Activated CD8-positive, alpha-beta memory T cell treated with anti-CD3 and anti-CD28 coated beads, Interleukin-2, amount 50 U/mL, for 1 hour (primary cell): Measurements from ENCODE around the gene ARID2.

ENCODE experiments used
- DNase-seq: peaks from one replicate; pipeline ENCODE4 v3.0.0-alpha.2; 2020; ENCODE audit errors: extremely low read depth

The ARID2 gene

DNA sequence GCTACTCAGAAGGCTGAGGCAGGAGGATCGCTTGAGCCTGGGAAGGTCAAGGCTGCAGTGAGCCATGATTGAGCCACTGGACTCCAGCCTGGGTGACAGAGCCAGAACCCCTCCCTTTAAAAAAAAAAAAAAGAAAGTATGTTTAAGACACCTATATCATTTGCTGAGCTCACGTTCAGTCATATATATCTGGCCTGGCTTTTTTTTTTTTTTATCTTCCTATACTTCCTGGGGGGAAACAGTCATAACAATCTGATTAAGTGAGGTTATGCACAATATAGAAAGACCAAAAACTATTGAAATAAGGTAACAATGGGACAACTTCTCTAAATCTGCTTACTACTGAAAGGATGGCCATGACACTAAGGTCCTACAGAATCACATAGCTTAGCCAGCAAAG is 9.4 kb upstream of the ARID2 start:
- DNase-seq, result no peak

DNA sequence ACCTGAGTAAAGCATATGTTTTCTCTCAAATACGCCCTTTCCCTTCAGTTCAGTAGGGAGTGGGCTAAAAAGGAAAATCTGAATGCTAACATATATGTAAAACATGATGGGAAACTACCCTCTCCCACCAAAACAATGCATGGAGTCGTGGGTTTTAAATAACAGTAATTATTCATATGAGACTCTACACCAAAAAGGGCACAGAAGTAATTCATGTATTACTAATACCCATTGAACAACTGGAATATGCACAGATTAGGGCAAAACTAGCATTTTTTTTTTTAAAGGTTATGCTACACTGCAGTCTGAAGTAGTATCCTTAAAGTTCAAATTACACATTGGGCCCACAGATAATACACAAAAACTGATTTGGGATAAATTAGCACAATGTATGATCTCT is 8.1 kb upstream of the ARID2 start:
- DNase-seq, result no peak

DNA sequence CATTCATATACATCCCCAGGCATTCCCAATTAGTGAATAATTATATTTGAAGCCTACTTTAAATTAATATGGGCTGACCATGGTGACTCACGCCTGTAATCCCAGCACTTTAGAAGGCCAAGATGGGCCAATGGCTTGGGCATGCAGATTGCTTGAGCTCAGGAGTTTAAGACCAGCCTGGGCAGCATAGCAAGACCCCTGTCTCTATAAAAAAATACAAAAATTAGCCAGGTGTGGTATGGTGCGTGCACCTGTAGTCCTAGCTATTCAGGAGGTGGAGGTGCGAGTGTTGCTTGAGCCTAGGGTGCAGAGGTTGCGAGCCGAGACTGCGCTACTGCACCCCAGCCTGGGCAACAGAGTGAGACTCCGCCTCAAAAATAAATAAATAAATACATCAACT is 7.6 kb upstream of the ARID2 start:
- no peak for DNase-seq

DNA sequence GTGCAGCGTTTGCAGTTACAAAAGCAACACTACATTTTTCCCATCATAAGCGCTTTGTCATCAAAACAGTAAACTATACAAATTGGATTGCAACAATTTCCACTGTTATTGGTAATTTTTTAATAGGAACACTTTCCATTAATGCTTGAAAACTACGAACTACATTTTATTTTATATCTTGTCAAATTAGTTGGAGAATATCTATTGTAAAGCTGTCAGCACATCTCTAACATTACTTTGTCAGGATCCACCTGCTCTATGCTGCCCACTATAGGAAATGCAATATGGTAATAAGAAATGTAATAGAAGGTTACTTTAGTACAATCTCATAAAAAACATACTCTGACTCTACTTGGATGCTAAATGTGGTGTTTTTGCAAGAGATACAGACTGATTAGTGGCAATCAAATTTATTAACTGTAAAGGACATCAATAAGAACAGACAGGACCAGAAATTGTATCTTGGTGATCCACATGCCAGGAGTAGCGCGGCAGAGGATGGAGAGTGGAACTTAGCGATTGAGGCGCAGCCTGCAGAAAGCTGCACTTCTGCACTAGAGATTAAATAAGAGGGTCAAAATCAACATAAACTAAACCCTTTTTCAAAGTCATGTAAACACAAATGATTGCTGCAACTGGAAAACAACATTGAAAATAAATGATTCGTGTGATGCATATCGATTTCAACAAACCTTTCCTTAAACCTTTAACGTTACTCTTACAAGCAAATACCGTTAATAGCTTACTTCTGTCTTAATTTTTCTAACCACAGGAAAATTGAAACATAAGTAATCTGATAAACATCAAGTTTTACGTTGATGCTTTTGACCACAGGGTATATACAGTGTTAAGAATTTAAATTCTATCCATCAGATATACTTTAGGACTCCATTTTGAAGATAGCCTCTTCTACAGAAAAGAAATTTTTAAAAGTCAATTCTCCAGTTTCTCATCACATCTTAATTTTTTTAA is 3.6 kb upstream of the ARID2 start:
- DNase-seq, result no peak

DNA sequence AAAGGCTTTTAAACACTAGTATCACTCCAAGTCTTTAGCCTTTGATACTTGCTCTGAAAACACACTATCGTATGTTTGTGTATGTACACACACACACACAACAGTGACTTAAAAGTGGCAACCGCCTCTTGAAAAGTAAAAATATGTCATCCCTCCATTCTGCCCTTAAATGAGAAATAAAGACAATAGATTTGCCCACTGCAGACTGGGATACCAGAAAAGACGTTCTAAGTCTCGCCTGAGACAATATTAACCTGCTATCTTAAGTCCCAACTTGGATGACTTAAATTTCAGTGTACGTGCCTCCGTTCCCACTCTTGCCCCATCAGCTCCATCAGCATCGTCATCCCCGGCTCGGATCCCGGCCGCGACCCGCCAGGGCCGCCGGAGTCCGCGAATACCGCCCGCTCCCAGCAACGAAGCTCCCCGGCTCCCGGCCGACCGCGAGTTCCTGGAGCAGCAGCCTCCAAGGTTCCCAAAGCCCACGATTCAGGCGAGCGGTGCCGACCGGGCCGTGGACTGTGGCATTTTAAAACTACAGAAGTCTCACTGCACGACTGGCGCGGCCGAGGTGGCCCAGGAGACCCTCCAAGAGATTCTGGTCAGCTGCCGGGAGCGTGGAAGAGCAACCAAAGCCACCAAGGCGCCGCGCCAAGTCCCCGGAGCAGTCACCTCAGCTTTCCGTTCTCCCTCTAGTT is 2.8 kb upstream of the ARID2 start:
- DNase-seq, result no peak

DNA sequence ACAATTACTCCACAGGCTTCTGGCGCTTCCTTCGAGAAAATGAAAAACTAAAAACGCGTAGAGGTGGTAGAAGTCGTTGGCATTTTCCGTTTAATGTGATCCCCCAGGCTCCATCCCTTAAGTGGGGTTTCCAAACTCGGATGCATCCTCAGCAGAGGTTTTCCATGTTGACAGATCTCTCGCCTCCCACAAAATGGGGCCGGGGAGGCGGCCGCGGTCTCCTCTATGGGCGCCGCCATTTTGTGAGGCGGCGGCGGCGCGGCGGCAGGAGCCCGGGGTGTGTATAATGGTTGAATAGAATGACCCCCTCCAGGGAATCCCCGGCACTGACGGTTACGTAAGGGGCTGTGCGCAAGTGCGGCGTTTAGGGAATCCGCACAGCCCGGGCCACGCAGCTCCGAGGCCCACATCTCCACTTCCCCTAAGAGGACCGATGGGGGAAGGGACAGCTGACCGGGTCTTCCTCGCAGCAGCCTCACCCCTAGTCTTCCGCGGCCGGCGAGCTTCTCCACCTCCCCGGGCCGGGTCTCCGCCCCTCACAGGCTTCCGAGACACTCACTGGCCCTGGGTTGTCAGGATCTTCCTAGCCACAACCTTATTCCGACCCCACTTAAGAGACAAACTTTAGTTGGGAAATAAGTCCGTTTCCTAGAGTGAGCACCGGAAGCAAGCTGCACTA is 2.1 kb upstream of the ARID2 start:
- peak; percentile 73 for DNase-seq

DNA sequence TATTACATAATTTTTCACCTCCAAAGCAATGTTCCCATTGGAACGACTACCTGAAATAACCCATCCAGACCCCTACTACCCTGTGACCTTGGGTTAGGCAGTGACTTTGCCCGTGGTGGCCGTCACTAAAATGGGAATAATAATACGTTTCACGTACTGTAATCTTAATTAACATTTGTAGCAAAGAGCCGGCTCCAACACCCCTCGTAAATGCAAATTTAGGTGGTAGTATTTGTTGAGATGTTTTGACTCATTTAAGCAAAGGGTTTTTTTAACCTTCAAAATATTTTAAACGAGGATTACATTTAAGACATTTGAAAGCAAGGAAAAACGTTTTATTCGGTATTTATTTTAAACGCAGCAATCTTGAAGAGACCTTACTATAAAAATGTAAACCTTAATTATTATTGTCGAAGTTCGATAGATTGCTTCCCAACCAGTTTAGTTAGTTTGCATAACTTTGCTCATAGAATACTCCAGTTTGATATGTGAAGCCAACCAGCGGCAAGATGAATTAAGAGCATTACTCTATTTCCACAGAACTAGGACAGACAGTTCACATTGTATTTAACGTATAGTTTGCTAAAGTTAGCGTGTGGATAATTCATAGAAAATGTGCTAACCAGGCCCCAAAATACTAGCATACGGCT is 1.4 kb upstream of the ARID2 start:
- DNase-seq, result no peak

DNA sequence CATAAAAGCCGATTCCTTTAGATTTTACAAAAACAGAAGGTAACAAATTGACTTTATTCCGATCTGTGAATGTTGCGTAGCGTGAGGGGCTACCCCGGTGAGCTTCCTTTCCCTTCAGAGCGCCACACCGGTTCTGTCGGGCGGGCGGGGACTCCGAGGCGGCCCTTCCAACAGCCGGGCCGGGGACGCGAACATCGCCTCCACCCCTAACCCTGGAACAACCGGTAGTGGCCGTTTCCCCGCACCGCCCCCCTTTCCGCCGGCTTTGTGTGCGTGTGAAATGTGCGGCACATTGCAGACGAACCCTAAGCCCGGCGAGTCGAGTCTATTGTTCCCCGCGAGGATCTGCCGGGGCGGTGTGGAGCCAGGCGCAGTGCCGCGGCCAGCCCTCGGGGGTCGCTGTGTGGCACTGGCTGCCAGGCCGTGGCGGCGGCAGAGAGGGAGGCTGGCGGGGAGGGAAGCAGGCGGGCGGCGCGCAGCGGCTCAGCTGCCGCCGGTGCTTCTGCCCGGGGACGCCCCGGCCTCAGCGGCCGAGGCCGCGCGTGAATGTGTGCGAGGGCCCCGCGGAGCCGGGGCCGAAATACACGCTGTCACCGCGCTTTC is 775 bp upstream of the ARID2 start:
- DNase-seq, result peak; percentile 92

DNA sequence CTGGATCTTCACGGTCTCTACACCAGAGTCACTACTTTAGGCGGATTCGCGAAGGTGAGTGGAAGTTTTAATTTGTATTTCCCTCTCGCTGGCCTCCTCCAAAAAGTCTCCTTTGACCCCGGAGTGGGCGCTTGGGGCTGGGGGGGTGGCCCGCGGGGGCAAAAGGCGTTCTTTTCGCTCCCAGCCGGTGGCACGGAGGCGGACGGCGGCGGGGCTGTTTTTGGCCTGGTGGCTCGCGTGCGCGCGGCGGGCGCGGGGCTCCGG is 510 bp downstream of the ARID2 start:
- no peak for DNase-seq

DNA sequence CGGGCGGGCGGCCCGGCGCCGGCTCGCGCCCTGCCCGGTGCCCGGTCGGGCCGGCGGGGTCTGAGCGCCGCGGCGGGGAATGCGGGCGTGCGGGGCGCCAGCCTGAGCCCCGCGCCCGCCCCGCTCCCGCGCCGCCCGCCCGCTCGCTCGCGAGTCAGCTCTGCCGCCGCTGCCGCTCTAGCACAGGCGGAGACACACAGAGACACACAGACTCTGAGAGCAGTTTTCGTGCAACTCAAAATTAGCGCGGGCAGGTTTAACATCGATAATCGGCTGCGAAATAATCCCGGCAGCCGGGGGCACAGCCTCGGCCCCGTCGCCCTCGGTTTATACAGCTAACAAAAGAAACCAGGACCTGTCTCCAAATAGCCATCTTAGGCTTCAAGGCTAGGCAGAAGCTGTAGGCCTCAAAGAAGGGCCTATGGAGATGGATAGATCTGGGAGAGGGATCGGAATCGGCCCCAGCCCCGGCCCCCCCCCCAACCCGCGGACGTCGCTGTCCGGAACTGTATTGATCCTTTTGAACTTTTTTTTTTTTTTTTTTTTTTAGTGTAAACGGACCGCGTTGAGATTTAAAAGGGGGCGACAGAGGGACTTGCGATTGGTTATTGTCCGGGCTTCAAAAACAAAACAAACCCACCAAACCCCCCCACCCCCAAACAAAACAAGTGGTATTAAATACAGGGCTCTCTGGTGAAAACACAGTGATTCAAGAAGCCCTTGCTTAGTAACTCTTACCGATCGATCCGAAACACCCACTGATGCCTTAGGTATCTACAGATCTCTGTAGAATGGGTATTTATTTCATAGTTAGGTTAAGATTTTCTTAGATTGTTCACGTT is 1.1 kb downstream of the ARID2 start:
- no peak for DNase-seq

DNA sequence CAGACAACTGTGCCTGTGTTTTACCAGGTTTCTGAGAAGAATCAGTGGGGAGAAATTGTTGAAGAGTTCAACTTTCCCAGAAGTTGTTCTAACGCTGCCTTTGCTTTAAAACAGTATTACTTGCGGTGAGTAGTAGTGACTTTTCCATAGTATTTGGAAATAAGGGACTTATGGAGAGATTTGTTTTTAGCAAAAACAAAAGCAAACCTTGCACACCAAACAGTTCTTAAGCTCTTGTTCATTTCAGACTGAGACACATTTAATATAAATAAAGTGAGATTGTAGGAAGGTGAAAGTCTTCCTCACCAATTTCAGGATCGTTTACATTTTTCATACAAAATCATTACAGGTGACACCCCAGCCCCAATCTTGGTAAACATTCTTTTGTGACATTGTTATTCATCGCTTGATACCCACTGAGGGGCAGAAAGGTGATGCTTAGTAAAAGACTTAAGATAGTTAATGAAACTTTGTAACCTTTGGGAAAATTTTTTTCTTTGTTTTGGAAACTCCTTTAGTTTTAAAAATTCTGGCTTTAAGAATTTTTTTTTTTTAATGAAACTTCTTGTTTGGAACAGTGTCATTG is 1.8 kb downstream of the ARID2 start:
- no peak for DNase-seq

DNA sequence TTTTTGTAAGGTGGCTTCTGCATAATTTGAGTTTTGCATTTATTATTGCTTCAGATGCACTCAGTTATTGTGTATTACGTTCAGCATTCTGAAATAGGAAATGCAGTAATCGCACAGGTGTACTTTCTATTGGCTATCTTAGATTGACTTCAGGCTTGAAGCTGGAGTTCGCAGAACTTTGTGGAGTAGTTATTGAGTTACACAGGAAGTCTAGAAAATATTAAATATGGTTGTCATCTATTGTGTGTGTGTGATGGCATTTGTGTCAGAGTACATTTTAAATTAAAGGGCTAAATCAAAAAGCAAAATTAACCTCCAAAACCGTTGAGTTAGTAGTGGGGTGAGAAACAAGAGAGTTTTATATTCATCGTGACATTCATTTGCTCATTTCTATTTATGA is 2.7 kb downstream of the ARID2 start:
- no peak for DNase-seq

DNA sequence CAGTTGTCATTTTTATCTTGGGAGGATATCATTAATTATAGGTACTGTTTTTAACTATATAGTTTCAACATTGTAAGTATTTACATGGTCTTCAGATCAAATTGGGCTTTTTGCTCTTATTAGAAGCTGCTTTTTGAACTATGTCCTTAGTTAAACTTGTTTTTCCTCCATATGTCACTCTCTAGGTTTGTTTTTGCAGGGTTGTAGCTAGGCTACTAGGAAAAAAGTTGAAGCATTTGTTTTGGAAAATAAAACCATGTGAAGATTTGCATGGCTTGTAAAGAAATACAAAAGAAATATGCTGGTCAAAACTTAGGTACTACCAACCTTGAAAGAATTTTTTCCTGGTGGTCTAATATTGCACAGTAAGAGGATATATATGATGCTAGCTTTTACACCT is 3.4 kb downstream of the ARID2 start:
- no peak for DNase-seq

DNA sequence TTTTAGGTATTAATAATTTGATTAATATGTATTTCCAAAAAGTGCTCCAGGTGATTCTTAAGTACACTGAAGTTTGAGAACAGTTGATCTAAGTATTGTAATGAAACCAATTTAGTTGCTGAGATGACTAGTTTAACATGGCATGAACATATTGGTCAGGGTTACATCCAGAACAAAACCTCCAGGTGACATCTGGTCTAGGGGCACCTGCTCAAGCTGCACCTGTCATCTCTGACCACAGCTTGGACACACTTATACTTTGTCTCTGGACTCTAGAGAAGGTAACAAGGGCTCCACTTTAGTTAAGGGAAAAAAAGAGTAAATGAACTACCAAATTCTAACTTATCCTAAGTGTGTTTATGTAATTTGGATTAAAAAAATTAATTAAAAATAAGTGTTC is 8.1 kb downstream of the ARID2 start:
- DNase-seq, result no peak

DNA sequence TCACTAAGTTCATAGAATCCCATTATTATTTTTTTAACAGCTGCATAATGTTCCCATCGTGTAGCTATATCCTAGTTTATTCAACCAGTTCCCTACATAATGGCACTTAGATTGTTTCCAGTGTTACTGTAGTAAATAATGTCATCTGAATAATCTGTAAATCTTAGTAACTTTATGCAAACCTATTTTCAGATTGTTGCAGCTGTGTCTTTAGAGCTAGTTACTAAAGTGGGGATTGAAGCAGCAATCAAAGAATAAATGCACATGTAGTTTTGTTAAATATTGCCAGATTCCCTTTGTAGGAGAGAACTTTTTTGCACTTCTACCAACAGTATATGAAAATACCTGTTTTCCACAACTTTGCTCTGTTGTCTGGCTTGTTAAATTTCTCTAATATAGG is 13.1 kb downstream of the ARID2 start:
- no peak for DNase-seq

DNA sequence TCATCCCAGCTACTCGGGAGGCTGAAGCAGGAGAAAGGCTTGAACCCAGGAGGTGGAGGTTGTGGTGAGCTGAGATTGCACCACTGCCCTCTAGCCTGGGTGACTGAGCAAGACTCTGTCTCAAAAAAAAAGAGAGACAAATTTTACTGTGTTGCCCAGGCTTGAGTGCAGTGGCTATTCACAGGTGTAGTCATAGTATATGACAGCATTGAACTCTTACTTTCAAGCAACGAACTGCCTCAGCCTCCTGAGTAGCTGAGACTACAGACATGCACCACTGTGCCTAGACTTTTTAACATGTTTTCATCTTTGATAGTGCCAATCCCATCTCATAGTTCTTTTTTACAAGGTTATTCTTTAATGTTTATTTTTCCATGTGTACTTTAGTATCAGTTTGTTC is 13.7 kb downstream of the ARID2 start:
- DNase-seq, result no peak

DNA sequence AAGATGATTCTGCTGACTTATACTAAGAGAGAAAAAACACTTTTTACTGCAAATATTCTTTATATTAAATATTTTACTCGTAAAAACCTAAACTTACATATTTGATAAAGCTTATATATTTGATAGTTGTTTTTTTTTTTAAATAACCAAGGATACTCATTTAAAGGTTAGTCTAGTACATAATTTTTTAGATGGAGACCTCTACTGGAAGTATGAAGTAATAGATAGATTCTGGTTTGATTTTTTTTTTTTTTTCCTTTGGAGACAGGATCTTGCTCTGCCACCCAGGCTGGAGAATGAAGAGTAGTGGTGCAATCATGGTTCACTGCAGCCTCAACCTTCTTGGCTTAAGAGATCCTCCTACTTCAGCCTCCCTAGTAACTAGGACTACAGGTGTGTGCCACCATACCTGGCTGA is 16.4 kb downstream of the ARID2 start:
- DNase-seq, result no peak

DNA sequence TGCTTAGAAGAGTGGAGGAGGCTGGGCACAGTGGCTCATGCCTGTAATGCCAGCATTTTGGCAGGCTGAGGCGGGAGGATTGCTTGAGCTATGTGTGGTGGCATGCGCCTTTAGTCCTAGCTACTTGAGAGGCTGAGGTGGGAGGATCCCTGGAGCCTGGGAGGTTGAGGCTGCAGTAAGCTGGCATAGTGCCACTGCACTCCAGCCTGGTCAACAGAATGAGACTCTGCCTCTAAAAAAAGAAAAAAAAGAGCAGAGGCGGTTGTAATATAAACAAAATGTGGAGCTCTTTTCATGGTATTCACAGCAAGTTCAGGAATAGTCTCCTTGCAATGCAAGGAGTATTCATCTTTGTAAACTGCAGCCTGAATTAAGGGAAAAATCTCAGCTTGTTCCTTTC is 27.2 kb downstream of the ARID2 start:
- no peak for DNase-seq

DNA sequence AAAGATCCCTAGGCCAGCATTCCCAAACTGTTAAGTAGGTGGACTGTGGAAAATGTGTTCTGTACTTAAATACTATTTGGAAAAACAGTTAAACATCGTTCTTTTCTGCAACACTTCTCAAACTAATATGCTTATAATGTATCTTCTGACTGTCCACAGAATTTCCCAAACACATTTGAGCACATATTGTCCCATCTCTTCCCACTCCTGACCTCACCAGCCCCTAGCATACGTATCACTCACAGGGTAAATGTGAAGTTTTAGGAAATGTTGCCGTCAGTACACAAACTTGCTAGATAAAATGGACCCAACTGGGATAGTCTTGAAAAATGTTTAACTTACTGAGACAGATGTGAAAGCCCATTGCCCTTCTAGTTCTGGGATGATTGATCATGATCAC is 27.7 kb downstream of the ARID2 start:
- DNase-seq, result no peak

DNA sequence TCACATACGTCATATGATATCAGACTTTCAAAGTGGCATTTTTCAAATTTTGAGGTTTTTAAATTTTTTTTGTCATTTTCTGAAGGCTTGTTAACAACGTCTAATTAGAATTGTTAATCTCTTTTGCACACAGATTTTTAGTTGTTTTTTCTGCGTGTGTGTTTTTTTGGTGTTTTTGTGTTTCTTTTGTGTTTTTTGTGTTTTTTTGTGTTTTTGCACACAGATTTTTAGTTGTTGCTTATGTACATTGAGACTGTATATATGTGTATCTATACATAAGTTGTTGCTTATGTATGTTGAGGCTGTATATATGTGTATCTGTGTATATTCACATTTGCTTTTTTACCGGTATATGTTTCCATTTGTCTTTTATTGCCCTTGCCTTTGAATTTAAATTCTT is 30.8 kb downstream of the ARID2 start:
- no peak for DNase-seq
